OCI-M2 (cell line): ENCODE data around the gene KCTD19.
A peak's percentile ranks its signal among the peaks of the same experiment; 100 is the strongest.

Source experiments
- DNase-seq: peaks from one replicate; lab custom pipeline; 2025; ENCODE audit not compliant: unreplicated experiment; lab: John Stamatoyannopoulos, UW

The KCTD19 gene

GRCh38 chr16:67283826-67284555 is 42.5 kb downstream of the KCTD19 start:
- no peak for DNase-seq

DNA sequence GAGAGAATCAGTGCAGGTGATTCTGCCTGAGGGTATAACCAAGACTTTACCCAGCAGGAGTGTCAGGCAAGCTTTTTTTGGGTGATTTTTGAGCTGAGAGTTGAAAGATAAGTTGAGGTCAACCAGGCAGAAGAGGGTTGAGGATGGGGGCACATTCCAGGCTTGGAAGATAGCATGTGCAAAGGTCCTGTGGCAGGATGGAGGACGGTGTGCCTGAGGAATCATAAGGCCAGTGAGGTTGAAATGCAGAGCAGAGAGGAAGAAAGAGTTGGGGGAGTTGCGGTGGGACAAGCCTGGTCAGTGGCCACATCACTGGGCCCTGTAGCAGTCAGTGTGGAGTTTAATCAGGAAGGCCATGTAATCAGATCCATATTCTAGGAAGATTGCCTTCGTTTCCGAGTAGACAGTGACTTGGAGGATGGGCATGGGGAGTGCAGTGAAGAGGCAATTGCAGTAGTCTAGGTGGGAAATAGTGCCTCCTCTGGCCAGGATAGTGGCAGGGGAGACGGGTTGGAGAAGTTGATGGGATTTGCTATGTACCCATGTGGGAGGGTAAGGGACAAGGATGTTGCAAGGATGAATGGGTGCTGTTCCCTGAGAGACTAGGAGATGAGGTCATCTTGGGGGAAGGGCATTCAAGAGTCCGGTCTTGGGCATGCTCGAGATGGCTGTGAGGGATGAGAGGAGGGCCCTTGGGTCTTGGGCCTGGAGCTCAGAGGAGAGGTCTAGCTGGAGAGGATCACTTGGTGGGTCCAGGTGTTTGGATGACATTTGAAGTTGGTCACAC is 43.3 kb downstream of the KCTD19 start:
- DNase-seq, result no peak

DNA sequence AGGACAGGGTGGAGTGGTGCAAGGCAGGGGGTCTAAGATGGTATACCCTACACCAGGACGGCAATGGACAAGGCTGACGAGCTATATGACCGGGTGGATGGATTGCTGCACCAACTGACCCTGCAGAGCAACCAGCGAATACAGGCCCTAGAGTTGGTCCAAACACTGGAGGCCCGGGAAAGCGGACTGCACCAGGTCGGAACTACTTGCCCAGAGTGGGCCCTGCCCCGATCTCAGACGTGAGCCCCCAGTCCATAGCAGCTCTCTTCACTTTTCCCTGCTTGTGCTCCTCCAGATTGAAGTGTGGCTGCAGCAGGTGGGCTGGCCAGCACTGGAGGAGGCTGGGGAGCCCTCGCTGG is 44.1 kb downstream of the KCTD19 start:
- DNase-seq, result no peak

- DNase-seq, result no peak
These were observed 44.8 kb downstream of the KCTD19 start for GRCh38 chr16:67281536-67282446.

GRCh38 chr16:67280090-67281015 is 46.2 kb downstream of the KCTD19 start:
- DNase-seq, result no peak

GRCh38 chr16:67279296-67280089 is 47.0 kb downstream of the KCTD19 start, which contains the start of gene PLEKHG4:
Gene PLEKHG4, plus strand, starts transcription at chr16:67279532. Its CDS starts 513 bp downstream, at chr16:67280045.
- DNase-seq, result no peak

DNA sequence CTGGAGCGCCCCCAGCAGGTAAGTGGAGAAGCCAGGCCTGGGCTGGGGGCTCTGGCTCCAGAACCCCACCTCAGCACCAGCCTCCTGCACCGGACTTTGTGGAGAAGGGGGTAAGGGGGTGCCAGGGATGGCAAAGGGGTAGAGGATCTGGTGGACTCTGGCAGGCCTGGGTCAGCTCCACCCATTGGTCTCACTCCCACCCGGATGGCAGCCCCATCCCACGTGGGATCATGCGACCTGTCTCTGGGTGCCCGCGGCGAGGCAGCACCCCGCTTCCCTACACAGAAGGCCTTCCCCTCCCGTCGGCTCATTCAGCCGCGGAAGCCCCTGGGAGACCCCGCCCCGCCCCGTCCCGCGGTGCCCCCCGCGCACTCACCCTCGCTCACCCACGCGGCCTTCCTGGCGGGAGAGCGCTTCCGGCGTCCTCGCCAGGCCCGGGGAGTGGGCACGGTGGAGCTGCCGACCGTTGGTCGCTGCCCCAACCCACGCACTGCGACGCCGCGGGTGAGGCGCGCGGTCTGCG is 47.7 kb downstream of the KCTD19 start:
- no peak for DNase-seq

- no peak for DNase-seq
These were observed 48.4 kb downstream of the KCTD19 start for GRCh38 chr16:67277999-67278772.

GRCh38 chr16:67277294-67277998 is 49.1 kb downstream of the KCTD19 start:
- no peak for DNase-seq

- DNase-seq, result no peak
These were observed 51.2 kb downstream of the KCTD19 start for GRCh38 chr16:67275321-67275720.

DNA sequence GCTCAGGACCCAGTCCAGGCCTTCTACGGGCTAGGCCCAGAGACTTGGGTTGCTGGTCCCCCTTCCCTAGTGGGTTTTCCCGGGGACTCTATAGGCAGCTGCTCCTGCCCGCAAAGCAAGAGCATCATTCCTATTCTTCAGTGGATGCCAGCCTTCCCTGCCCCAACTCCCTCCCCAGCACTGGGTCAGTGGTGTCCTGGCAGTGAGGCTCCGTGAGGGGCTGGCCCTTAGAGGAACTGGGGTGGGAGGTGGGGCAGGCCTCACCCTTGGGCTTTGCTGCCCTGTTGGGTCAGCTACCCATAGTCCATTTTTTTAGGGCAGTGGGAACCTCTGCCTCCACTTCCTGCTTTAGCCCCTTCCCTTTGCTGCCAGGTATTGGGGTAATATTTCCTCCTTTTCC is 55.1 kb downstream of the KCTD19 start:
- no peak for DNase-seq

DNA sequence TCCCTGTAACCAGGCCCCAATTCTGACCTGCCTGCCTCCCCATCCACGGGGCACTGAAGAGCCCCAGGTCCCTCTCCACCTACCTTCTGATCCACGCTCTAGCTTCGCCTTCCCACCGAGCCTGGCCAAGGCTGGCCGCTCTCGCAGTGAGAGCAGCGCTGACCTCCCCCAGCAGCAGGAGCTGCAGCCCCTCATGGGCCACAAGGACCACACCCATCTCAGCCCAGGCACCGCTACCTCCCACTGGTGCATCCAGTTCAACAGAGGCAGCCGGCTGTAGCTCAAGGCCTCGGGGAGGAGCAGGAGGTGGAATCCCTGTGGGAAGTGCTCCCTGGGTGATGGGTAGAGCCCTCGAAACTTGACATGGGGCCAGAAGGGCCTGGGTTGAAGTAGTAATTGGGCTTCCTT is 55.6 kb downstream of the KCTD19 start:
- no peak for DNase-seq

GRCh38 chr16:67269766-67270165 is 56.8 kb downstream of the KCTD19 start:
- DNase-seq, result no peak

DNA sequence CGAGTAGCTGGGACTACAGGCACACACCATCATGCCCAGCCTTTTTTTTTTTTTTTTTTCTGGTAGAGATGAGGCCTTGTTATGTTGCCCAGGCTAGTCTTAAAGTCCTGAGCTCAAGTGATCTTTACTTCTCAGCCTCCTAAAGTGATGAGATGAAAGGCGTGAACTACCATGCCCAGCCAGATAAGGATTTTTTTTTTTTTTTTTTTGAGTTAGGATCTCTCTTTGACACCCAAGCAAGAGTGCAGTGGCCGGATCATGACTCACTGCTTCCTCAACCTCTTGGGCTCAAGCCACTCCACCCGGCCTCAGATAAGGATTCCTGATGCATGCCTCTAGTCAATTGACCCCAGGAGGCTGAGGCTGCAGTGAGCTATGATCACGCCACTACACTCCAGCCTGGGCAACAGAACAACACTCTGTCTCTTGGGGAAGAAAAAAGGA is 58.4 kb downstream of the KCTD19 start:
- DNase-seq, result peak; percentile 64

- no peak for DNase-seq
These were observed 60.7 kb downstream of the KCTD19 start for GRCh38 chr16:67265834-67266233.

DNA sequence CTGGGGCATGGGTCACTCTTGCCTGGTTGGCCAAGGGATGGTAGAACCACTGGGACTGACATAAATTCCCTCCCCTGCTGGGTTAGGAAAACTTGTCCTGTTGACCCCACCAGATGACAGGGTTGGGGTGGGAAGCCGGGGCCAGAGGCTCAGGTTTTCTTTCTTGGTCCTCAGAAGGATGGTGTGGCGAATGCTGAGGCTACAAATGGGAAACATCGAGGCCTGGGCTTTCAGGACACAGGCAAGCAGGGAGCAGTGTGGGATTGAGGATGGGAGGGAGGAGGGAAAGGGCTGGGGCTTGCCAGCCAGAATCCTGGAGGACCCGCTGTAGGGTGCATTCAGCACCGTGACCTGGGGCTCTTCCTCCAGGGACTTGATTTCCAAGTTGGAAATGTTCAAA is 61.7 kb downstream of the KCTD19 start:
- no peak for DNase-seq

DNA sequence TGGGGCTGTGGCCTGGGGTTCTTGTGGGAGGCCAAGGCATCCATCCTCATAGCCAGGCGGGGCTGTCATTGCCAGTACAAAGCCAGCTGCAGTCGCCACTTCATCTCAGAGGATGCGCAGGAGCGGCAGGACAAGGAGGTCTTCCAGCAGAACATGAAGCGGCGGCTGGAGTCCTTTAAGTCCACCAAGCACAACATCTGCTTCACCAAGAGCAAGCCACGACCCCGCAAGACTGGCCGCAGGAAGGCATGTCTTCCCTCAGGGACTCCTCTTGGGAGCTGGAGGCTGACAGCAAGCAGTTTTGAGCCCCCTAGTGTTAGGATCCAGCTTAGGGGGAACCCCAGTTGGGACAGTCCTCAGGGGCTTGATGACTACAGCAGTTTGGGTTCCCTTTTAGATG is 62.3 kb downstream of the KCTD19 start:
- no peak for DNase-seq

DNA sequence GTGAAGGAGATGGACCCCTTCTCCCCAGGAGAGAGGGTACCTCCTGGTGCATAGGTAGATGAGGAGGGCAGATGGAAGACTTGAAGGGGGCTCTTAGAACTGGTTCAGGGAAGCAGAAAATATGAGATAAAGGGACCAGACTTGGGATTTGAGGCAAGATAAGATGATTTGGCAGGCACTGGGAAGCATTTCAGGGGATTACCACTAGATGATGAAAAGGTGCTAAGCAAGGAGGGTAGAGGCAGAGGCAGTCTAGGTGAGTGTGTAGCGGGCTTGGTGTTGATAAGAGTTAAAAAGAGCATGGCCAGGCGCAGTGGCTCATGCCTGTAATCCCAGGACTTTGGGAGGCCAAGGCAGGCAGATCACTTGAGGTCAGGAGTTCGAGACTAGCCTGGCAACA is 63.3 kb downstream of the KCTD19 start:
- no peak for DNase-seq
